ENCODE data around the gene OSTN. TPM values are rescaled to one million over a fixed set of nuclear protein-coding genes. Genes with fewer than 3 reads are reported as not detected.
"Not testable (repeated sequence)": the region's sequence is repeated elsewhere in the genome, so short reads cannot be mapped to it uniquely, and the experiment has no call there.

Gene OSTN
- total RNA-seq, 2 donors from 2014 or later = not detected

DNA sequence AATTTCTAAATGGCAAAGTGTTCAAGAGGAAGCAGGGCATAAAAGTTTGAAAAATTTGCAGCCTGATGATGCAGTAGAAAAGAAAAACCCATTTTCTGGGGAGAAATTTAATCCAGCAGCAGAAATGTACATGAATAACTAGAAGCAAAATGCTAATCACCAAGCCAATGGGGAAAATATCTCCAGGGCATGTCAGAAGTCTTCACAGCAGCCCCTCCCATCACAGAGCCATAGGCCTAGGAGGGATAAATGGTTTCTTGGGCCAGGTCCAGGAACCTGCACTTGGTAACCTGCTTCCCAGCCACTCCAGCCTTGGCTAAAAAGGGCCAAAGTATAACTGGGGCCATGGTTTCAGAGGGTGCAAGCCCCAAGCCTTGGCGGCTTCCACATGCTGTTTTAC, 22.6 kb downstream of the OSTN start:
- intact Hi-C loops (cut with DNase I) = loop anchor here in 1 of 2 donors (5.0 kb wide), 1 partner anchor 614 kb away; no protein-coding TSS in a partner anchor
- DNase-seq (ENCODE audit: low spot score) = no peak

DNA sequence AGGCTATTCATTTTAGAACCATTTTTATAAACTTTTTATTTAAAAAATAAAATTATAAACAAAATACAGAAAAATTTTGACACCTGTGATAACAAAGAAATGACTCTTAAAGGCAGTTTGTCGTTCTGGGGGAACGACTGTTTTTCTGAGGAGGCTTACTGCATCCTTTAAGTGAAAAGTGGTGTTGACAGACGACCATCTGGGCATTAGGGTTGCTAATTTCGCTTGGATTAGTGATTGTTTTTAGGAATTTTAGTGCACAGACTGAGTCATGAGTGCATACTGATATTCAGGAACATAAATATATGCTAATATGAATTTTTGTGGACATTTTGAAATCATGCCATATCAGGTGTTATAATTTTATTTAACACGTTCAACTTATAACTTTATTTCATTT, 28.5 kb downstream of the OSTN start:
- intact Hi-C loops (cut with DNase I) = no loop called here
- no peak for DNase-seq (ENCODE audit: low spot score)

DNA sequence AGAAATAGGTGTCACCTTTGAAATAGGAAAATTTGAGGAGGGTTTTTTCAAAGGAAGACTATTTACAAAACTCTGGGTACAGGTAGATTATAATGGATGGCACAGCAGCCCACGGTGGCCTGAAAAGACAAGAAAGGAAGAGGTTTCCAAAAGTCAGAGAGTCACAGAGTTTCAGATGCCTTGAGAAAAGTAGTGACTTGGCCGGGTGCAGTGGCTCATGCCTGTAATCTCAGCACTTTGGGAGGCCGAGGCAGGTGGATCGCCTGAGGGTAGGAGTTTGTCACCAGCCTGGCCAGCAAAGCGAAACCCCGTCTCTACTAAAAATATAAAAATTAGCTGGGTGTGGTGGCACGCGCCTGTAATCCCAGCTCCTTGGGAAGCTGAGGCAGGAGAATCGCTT, 35.2 kb downstream of the OSTN start:
- no peak for DNase-seq (ENCODE audit: low spot score)
- intact Hi-C loops (cut with DNase I) = no loop called here

DNA sequence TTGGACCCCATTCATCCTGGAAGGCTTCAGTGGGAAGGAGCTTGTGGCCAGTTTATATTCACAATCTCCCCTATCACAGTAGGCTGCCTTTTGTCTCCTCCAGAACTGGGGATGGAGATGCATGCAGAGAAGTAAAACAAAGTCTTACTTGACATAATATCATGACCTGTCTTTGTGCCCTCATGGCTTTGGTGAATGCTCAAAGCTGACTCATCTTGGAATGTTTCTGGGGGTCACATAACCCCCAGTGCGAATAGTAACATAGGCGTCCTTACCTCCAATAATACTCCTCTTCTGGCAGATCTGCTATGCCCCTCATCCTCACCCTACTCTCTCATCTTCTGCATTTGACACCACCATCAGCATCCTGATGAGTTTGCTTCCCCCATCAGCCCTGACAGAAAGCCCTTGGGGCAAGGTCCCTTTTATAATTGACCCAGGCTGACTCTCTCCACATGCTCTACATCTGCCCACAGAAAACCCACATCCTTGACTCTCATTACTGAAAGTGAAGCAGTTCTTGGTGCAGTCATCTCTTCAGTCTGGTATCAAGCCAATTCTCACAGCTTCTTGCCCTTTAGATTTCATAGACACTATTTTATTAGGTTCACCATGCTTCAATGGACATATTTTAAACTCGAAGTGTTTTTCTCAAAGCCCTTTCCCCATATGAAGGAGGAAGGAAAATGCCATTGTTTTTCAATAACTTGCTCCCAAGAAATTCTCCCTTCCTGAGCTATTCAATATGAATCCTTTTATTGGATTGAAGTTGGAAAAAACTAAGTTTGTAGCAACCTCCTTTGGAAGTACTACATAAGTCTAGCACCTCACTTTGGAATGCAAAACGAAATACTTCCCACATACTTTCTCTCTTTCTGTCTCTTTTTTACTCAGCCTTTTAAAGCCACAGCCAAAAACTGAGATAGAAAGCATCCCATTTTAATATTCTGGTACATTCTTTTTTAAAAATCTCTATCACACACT, 36.6 kb downstream of the OSTN start:
- no peak for DNase-seq (ENCODE audit: low spot score)
- intact Hi-C loops (cut with DNase I) = no loop called here

DNA sequence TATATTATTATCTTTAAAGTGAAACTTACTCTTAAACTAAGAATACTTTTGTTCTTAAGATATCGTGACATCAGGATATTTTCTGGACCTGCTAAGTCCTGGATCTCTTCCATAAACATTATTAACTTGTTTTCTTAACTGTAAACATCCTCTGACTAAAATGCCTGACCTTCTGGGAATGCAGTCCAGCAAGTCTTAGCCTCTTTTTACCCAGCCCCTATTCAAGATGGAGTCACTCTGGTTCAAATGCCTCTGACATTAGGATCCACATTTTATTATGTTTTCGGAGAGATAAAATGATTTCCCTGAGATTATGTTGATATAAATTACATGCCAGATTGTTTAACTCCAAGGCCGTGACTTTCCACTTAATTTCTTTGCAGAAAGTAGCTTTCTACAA, 37.6 kb downstream of the OSTN start:
- intact Hi-C loops (cut with DNase I) = no loop called here
- no peak for DNase-seq (ENCODE audit: low spot score)

DNA sequence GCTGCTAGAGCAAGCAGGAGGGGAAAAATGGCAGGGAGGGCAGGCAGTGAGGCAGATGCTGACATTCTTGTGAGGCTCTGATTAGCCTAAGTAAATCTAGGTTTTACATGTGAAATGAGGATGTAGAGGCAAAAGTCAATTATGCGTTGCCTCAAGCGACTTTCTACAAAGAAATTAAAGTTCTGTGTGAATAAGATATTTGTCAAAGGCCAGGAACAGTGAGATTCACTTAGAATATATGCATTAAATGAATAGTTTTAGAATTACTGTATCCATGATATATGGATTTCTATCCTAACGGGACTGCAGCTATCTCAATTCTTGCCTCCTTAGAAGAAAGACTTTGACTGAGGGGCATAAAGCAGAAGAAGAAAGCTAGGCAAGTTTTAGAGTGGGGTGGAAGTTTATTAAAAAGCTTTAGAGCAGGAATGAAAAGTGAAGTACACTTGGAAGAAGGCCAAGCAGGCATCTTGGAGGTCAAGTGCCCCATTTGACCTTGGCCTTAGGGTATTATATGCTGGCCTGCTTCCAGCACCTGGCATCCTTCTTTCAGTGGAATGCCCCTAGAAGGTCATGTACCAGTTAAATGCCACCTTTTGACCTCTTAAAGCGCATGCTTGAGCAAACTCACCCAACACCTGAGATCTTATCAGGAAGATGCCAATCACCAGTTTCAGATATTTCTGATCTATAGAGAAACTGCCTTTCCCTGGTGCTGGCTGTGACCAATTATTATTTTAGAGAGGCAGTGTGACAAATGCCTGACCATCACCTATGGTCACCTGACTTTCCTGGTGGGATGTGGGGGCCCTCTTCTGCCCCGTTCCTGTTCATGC, 38.2 kb downstream of the OSTN start:
- intact Hi-C loops (cut with DNase I) = no loop called here
- DNase-seq (ENCODE audit: low spot score) = no peak

DNA sequence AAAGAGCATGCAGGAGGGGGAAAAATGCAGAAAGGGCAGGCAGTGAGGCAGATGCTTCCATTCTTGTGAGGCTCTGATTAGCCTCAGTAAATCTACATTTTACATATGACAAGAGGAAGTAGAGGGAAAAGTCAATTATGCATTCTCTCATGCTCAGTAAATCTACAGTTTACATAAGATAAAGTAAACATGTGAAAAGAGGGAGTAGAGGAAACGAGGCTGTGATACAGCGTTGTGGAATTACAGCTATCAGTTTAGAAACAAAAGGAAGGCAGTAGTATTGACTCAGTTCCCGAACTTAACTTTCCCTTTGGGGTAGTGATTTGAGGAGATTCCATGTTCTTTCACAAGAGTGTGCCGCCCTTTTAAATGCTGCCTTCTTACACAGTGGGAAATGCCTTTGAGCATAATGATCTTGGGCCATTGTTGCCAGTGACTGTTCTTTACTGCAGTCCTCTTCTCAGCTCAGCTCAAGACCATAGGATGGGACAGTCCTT, 39.3 kb downstream of the OSTN start:
- intact Hi-C loops (cut with DNase I) = no loop called here

DNA sequence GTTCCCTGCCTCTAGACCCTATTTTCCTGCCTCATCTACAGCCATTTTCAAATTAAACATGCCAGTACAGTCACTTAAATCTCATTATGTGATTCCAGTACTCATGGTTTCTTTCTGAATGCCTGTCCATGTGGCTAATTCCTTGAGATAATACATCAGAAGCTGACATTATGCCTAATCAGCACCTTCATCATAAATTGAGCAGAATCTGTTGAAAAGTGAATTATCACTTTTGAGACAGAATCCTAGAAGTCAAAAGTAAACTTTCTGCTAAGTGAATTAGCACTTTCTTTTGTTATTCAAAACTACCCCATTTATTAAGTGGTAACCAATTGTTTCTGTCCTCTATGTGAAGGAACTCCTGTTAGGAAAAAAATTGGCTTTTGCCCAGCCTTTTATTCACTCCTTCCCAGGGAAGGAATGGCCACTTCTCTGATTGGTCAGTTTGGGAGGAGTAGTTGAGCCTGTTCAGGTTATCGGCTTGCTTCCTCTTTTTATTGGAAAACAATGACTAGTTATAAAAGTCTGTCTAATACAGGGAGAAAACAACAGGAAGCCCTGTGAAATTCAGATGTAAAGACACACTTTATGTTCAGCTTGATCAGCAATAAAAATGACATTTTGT, 40.5 kb downstream of the OSTN start:
- intact Hi-C loops (cut with DNase I) = no loop called here
- no peak for DNase-seq (ENCODE audit: low spot score)

More for the DNA sequence above, 39.3 kb downstream of the OSTN start:
- no peak for DNase-seq (ENCODE audit: low spot score)

DNA sequence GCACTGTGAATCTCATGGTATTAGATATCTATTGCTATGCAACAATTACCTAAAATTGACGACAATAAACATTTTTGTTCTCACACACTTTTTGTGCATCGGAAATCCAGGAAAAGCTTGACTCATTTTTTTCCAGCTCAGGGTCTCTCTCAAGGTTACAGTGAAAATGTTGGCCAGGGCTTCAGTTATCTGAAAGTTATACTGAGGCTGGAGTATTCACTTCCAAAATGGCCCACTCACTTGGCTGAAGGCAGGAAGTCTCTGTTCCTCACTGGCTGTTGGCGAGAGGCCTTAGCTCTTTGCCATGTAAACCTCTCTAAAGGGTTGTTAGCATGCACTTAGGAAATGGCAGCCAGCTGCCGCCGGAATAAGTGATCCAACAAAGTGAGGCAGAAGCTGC, 41.4 kb downstream of the OSTN start:
- intact Hi-C loops (cut with DNase I) = no loop called here
- DNase-seq (ENCODE audit: low spot score) = no peak

DNA sequence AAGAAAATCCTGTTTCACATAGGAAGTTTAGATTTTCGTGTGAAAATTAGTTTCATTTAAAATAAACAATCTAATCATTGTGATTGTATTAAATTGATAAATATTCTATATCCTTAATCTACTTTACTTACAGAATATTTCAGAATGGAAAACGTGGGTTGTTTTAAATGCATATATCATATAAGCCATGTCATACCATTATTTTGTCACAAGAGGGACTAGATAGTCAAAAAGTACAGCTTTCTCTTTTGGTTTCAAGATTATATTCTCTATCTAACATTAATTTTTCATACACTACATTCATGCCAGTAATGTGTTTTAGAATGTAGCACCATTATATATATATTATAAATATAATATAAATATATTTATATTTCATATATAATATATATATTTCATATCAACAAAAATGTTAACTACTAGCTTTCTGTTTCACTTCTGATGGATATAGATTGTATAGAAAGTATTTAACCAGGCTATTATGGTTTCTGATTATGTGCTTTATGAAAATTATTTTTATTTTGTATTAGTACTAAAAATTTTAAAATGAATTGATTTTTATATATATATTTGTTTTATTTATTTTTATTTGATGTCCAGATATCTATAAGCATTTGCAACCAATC, 45.3 kb downstream of the OSTN start:
- no peak for DNase-seq (ENCODE audit: low spot score)
- intact Hi-C loops (cut with DNase I) = no loop called here

DNA sequence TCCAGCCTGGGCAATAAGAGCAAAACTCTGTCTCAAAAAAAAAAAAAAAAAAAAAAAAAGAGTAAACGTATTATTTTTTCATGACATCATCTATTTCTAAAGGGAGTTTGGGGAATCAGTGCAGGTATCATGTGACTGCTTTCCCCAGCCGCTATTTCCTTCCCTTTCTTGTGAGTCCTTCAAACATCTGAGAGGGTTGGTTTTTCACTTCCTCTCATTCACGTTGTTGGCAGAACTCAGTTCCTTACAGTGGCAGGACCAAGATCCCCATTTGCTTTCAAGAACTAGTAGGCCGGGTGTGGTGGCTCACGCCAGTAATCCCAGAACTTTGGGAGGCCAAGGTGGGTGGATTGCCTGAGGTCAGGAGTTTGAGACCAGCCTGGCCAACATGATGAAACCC, 47.0 kb downstream of the OSTN start:
- DNase-seq (ENCODE audit: low spot score); intact Hi-C loops (cut with DNase I): not testable (repeated sequence)

DNA sequence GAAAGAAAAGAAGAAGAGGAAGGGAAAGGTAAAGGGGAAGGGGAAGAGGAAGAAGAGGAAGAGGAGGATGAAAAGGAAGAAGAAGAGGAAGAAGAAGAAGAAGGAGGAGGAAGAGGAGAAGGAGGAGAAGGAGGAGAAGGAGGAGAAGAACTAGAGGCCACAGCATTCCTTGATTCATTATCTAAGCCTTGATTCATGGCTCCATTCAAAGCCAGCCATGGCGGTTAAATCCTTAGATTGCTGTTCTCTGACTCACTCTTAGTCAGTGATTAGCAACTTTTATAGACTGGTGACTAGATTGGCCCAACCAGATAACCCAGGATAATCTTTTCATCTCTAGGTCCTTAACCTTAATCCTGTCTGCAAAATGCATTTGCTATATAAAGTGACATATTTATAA, 47.6 kb downstream of the OSTN start:
- DNase-seq (ENCODE audit: low spot score) = no peak
- intact Hi-C loops (cut with DNase I) = no loop called here

DNA sequence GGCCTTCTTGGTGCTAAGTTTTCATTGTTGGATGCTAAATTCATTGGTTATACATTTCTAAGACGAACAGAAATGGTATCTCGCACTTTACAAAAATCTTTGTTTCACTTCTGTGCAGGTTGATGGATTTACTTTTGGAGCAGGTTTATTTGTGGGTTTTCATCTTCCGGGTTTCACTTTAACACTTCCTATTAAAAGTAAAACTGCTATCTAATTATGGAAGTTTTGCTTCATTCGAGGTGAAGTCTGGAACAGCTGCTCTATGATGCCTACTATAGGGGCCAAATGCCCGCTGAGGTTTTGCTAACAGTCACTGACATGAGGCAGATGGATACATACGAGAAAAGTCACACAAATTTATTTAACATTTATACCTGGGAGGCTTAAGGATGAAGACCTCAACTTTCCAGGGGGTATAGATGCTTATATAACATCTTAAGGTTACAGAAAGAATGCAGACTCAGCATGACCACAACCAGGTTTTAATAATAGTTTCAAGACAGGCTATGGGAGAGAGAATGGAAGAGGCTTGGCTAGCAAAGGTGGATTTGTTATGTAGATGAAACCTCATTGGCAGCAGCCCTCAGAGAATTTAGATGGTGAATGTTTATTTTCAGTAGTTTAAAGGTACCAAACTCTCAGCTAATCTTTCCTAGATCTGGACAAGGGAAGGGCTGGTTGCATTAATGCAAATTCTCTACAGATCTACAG, 54.2 kb downstream of the OSTN start:
- no peak for DNase-seq (ENCODE audit: low spot score)
- intact Hi-C loops (cut with DNase I) = no loop called here

DNA sequence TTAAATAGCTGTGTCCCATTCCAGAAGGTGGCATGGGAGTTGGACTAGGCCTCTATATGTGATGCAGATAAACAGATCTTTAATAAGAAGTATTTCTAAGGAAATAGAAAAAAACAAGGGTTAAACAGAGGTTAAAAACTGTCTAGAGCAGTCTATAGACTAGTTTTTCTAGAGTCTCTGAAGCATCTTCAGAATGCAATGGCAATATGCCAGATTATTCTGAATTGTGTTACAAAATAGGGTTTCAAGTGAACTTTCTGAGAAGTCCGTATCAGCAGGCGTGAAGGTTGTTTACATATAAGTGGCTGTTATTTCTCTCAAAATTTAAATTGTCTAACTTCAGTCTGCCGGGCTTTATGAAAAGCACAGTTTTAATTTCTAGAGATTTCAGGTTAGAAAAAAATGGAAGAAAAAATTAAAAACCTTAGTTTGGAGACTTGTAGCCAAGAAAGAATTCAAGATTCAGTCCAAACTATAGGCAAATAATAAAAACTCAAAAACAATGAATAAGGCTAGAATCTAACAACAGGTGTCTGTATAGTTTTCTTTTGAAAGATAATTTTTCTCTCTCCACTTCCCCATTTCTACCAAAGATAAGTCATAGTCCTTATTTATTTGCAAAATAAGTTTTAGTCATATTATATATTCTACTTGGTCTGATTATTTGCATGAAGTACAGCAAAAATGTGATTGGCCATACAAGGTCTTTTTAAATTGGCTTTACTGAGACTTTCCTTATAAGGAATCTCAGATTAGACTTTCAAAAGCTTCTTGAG, 55.2 kb downstream of the OSTN start:
- intact Hi-C loops (cut with DNase I) = no loop called here
- DNase-seq (ENCODE audit: low spot score) = no peak

DNA sequence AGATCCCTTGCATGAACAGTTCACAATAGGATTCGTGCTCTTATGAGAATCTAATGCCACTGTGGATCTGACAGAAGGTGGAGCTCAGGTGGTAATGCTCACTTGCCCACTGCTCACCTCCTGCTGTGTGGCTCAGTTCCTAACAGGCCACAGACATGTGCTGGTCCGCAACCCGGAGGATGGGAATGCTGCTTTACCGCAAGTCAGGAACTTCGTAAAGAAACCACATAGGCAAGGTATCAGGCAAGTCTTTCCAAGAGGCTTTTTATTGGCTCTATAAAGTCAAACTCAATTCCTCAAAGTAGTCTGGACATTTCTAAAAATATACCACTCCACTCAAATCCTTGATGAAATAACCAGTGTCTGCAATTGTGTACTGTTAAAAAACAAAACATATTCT, 56.1 kb downstream of the OSTN start:
- no peak for DNase-seq (ENCODE audit: low spot score)
- intact Hi-C loops (cut with DNase I) = no loop called here

DNA sequence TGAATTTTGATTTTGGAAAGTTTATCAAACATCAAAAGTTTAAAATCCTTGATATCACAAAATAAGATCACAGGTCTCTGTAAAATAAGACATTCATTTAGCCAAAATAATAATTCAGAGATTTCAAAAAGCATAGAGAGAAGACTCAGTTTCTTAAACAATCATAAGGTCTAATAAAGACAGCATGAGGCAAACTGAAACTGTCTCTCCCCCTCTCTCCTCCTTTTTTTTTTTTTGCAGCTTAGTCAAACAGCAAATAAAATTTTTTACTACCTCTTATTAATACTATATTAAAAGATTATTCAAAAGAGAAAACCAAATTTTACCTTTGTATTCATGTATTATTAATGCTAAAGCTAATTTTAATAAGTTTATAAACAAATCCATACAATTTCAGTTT, 57.4 kb downstream of the OSTN start:
- intact Hi-C loops (cut with DNase I) = no loop called here
- no peak for DNase-seq (ENCODE audit: low spot score)

DNA sequence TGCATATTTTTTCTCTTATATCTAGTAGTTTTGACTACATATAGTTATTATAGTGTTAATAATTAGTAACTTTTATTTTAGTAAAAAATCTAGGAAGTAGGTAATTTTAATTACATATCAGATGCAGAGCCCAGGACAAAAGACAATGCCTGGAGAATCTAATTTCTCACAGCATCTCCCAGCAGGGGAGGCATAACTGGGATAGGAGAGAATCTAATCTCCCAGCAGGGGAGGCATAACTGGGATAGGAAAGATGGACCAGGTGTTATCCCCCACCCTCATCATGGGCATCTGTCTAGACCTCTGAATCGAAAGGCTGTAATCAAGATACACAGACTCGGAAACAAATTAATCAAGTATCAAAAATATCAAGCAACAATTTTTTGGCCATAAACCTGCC, 58.2 kb downstream of the OSTN start:
- intact Hi-C loops (cut with DNase I) = no loop called here
- DNase-seq (ENCODE audit: low spot score) = no peak

DNA sequence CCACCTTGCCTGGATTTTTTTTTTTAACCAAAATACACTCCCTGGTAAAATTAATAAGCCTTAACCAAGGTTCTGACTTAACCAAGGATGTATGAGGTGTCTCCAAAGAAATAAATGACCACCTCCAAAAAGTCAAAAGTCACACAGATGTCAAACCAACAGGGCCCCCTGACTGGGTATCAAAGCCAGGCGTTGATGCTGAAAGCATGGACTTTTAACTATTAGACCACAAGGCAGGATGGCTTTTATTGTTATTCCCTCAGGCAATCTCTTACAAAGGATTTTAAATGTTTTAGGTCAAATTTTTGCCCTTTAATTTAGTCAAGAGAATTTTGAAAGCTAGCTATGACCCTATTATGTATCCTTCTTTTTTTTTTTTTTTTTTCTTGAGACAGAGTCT, 60.4 kb downstream of the OSTN start:
- intact Hi-C loops (cut with DNase I) = no loop called here
- no peak for DNase-seq (ENCODE audit: low spot score)
